HG03108 (cell line): ENCODE measurements around the gene SORCS2.

Experiments
- ATAC-seq: cut with Tn5 transposase; IDR thresholded peaks from one replicate; pipeline ENCODE4 v1.9.1; 2021; ENCODE audit warnings: moderate library complexity; ENCODE audit not compliant: unreplicated experiment

SORCS2 gene

GRCh38 chr4:7514789-7515188, 322.5 kb downstream of the SORCS2 start:
- ATAC-seq = no peak

DNA sequence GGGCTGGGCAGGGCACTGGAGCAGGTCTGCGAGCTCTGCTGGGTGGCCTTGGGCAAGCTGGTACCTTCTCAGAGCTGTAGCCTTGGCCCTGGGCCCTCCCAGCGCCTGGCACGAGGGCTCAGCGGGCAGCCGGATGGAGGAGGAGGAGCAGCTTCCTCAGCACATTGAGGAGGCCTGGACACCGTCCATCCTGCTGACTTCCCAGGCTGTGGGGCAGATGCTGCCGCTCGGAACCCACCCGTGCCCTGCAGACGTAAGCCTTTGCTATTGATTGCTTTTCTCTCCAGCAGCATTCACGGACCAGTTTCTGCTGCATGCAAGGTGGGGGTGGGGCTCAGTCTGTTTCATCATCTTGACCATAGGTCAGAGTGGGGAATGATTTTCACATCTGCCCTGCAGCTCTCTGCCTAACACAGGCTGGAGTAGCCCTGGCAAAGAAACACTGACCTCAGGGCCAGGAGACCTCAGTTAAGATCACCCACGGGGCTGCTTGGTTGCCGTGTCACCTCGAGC, 323.1 kb downstream of the SORCS2 start:
- no peak for ATAC-seq

- ATAC-seq = no peak
Measured at GRCh38 chr4:7516096-7516772, 323.9 kb downstream of the SORCS2 start.

GRCh38 chr4:7516773-7517144, 324.4 kb downstream of the SORCS2 start:
- no peak for ATAC-seq

DNA sequence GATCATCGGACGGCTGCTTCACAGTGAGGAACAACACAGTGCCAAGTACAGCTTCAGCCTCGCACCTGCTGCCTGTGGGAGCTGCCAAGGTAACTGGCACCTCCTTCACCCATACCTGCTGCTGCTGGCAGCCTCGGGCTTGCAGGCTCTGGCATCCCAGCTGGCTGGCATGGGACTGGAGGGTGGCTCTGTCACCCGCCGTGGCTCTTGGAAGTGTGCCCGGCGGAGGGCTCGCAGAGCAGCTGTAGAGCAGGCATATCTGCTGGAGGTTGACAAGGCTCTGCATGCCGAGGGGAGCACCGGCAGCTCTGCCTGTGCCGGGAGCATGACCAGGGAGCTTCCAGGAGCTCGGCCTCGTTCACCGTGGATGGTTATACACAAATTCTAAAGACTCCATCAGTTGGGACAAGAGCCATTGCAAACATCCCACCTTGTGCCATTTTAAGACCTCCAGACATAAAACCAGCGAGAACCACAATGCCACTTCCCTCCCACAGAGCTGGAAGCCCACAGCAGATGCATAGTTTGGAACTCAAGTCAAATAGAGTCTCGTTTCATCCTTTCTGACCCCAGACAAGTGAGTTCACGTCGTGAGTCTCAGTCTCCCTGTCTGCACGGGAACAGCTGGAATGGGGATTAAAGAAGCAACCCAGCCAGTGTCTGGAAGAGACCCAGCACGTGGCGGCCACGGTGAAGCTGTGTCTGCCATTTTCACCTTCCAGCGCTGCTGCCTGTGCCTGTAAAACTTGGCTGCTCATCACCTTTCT, 326.7 kb downstream of the SORCS2 start:
- ATAC-seq = no peak

GRCh38 chr4:7519638-7520376, 327.5 kb downstream of the SORCS2 start:
- no peak for ATAC-seq

DNA sequence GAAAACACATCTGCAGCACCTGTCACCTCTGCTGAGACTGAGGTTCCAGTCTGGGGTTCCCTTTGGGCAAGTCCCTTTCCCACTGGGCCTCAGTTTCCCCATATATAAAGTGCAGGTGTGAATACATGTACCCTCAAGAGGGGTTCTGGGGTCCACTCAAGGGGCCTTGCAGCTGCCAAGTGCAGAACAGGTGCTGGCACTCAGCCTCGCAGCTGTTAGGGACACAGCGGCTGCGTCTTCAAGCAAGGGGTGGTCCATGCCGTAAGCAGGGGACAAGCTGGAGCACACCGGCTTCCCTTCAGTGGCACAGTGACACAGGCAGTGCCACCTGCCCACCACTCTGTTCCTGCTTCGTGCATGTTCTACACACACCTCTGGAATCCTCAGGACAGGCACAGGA, 329.3 kb downstream of the SORCS2 start:
- no peak for ATAC-seq

DNA sequence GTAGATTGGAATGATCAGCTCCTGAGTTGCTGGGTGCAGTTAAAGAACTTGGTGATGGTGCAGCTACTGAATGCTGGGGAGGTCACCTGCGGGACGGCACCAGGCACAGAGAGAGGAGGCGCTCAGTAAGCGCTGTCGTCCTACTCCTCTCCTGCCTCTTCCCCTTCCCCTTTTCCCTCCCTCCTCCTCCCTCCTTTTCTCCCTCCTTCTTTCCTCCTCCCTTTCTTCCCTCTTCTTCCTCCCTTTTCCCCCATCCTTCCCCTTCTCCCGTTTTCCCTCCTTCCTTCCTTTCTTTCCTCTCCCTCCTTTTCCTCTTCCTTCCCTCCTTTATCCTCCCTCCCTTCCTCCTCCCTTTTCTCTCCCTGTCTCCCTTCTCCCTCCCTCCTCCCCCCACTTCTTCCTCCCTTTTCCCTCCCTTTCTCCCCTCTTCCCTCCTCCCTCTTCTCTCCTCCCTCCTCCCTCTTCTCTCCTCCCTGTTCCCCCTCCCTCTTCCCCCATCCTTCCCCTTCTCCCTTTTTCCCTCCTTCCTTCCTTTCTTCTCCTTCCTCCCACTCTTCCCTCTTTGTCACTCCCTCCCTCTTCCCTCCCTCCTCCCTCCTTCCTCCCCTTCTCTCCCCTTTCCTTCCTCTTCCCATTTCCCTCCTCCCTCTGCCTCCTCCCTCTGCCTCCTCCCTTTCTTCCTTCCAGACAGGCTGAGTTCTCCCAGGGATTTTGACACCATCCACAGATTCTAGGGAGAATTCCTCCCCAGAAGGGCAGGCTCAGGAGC, 330.3 kb downstream of the SORCS2 start:
- no peak for ATAC-seq

- ATAC-seq = no peak
Measured at GRCh38 chr4:7523526-7523925, 331.2 kb downstream of the SORCS2 start.

GRCh38 chr4:7524064-7524682, 331.8 kb downstream of the SORCS2 start:
- no peak for ATAC-seq

DNA sequence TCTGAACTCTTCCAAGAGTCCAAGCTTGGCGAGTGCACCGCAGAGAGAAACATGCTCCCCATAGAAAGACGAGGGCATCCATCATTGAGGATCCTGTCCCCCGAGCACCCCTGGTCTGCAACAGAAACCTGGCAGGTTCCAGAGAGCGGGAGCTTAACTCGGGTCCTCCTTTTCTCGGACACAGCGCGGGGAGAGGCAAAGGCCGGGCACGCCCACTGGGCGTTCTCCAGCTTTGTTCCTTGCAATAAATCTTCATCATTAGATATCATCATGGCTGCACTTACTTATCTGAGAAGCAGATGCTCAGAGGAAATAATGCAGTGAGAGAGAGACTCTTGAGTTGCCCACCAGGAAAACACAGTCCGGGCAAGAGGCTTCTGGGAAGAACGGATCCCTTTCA, 332.5 kb downstream of the SORCS2 start:
- no peak for ATAC-seq

- ATAC-seq = no peak
Measured at GRCh38 chr4:7526491-7526890, 334.2 kb downstream of the SORCS2 start.

DNA sequence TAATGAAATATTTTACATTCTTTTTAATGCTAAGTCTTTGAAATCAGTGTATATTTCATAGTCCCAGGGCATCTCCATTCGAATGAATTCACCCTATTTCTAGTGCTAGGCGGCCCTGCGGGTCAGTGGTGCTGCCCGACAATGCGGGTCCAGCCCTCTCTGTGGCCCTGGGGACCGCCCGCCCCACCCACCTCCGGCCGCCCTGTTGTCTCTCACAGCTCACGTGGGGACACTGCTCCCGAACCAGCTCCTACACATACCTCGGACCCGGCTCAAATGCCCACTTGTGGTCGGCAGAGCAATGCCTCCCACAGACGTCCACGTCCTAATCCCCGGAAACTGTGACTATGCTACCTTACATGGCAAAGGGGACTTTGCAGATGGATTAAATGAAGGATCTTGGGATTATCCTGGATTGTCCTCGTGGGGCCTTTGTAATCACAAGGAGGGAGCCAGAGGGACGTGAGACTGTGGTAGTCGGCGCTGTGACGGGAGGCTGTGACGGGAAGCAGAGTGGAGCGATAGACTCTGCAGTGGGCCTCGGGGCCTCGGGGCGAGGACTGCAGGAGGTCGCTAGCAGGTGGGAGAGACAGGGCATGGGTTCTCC, 334.7 kb downstream of the SORCS2 start:
- ATAC-seq = no peak

DNA sequence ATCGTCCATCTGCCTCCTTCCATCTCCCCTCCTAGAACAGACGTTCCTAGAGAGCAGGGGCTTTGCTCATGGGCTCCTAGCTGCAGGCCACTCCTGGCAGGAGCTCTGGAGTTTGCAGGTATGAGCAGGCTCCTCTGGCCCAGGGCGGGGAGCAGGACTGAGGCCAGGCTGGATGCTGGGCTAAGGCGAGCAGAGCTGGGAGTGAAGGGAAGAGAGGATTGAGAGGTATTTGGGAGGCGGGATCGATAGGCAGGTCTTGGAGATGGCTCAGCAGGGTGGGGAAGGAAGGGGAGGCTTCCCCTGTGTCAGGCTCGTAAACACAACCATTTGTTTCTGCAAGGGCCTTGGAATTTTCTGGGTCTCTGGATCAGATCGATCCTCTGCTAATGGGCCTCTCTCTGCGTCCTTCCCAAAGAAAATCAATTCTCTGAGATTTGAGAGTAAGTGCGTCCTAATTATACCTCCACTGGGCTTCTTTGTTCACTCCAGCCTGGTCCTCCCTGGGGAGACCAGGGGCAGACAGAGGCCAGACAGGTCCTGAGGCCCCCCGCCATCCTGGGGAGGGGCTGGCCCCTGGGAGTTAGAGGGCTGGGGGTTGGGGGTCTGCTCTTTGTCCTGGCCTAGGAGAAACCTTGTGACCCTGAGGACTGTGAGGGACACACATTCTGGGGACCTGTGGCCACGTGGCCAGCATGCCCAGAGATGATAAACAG, 337.2 kb downstream of the SORCS2 start:
- ATAC-seq = no peak

GRCh38 chr4:7530082-7530481, 337.7 kb downstream of the SORCS2 start:
- ATAC-seq = no peak

GRCh38 chr4:7530932-7531639, 338.7 kb downstream of the SORCS2 start:
- ATAC-seq = no peak

- no peak for ATAC-seq
Measured at GRCh38 chr4:7531640-7531994, 339.3 kb downstream of the SORCS2 start.

- no peak for ATAC-seq
Measured at GRCh38 chr4:7532043-7532442, 339.7 kb downstream of the SORCS2 start.

- ATAC-seq = no peak
Measured at GRCh38 chr4:7533267-7533666, 340.9 kb downstream of the SORCS2 start.
